ENCODE measurements around the gene SH3RF1.
A peak's percentile ranks its signal among the peaks of the same experiment; 100 is the strongest.

The SH3RF1 gene

GRCh38 chr4:169229571-169230028, 41.2 kb downstream of the SH3RF1 start:
- no peak for TF ChIP-seq CTCF (IDR thresholded peaks at IDR 0.05; ENCODE audit: low read depth, low read length)
- no peak for TF ChIP-seq MAX (IDR thresholded peaks at IDR 0.05; ENCODE audit: low read depth, low read length)
- TF ChIP-seq POLR2A (IDR thresholded peaks at IDR 0.05; ENCODE audit: extremely low read depth, insufficient read length), result no peak
- no peak for TF ChIP-seq MYC (IDR thresholded peaks at IDR 0.05; ENCODE audit: low read depth, low read length)
- H3K4me3 ChIP-seq (ENCODE audit: low read depth, low read length), result no peak overlapping the region
- no peak for DNase-seq (ENCODE audit: low read depth)

GRCh38 chr4:169228076-169228475, 42.7 kb downstream of the SH3RF1 start:
- DNase-seq (ENCODE audit: low read depth), result no peak
- H3K4me3 ChIP-seq (ENCODE audit: low read depth, low read length), result no peak overlapping the region
- TF ChIP-seq CTCF (IDR thresholded peaks at IDR 0.05; ENCODE audit: low read depth, low read length) (no peak), POLR2A (IDR thresholded peaks at IDR 0.05; ENCODE audit: extremely low read depth, insufficient read length) (no peak), MAX (IDR thresholded peaks at IDR 0.05; ENCODE audit: low read depth, low read length) (no peak), MYC (IDR thresholded peaks at IDR 0.05; ENCODE audit: low read depth, low read length) (no peak)

GRCh38 chr4:169226565-169226964, 44.2 kb downstream of the SH3RF1 start:
- no peak overlapping the region for H3K4me3 ChIP-seq (ENCODE audit: low read depth, low read length)
- DNase-seq (ENCODE audit: low read depth), result no peak
- TF ChIP-seq MAX (IDR thresholded peaks at IDR 0.05; ENCODE audit: low read depth, low read length), result no peak

GRCh38 chr4:169225812-169226211, 44.9 kb downstream of the SH3RF1 start:
- no peak for TF ChIP-seq CTCF (IDR thresholded peaks at IDR 0.05; ENCODE audit: low read depth, low read length)
- TF ChIP-seq MYC (IDR thresholded peaks at IDR 0.05; ENCODE audit: low read depth, low read length), result no peak
- DNase-seq (ENCODE audit: low read depth), result no peak
- no peak overlapping the region for H3K4me3 ChIP-seq (ENCODE audit: low read depth, low read length)

GRCh38 chr4:169225058-169225751, 45.6 kb downstream of the SH3RF1 start:
- peak; percentile 30 for DNase-seq (ENCODE audit: low read depth)
- H3K4me3 ChIP-seq (ENCODE audit: low read depth, low read length), result no peak overlapping the region
- TF ChIP-seq CTCF (IDR thresholded peaks at IDR 0.05; ENCODE audit: low read depth, low read length) (no peak), MYC (IDR thresholded peaks at IDR 0.05; ENCODE audit: low read depth, low read length) (no peak), MAX (IDR thresholded peaks at IDR 0.05; ENCODE audit: low read depth, low read length) (no peak), POLR2A (IDR thresholded peaks at IDR 0.05; ENCODE audit: extremely low read depth, insufficient read length) (no peak)

GRCh38 chr4:169222761-169223160, 48.0 kb downstream of the SH3RF1 start:
- TF ChIP-seq CTCF (IDR thresholded peaks at IDR 0.05; ENCODE audit: low read depth, low read length) (no peak), MAX (IDR thresholded peaks at IDR 0.05; ENCODE audit: low read depth, low read length) (no peak), POLR2A (IDR thresholded peaks at IDR 0.05; ENCODE audit: extremely low read depth, insufficient read length) (no peak), MYC (IDR thresholded peaks at IDR 0.05; ENCODE audit: low read depth, low read length) (no peak)
- no peak overlapping the region for H3K4me3 ChIP-seq (ENCODE audit: low read depth, low read length)
- no peak for DNase-seq (ENCODE audit: low read depth)

Measured in NB4 (cell line).